ENCODE results near the gene ADCY9.

The ADCY9 gene

DNA sequence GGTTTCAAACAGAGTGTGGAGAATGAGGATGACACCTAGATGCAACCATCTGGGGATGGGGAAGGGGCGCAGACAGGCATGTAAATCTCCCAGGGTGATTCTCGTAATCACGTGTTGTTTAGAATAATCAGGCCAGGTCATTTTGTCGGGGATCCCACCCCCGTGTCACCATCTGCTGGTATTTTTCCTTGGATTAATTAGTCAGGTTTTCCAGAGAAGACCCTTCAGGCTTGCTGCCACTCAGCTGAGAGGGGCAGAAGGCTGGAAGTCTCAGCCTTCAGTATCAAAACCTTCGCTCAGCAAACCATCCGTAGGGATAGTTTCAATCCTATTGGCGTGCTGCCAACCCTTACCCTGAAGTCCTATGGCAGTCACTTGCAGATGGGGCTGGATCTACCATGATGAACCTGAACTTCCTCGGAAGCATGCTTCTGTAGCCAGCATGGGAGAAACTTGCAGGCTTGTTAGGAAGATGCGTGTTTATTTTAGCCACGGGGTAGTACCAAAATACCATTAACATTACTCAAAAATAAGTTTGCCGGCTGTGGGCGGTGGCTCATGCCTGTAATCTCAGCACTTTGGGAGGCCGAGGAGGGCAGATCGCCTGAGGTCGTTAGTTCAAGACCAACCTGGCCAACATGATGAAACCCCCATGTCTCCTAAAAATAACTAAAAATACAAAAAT, 7.5 kb upstream of the ADCY9 start:
- DNase-seq (ENCODE audit: low read depth, low spot score): no peak

DNA sequence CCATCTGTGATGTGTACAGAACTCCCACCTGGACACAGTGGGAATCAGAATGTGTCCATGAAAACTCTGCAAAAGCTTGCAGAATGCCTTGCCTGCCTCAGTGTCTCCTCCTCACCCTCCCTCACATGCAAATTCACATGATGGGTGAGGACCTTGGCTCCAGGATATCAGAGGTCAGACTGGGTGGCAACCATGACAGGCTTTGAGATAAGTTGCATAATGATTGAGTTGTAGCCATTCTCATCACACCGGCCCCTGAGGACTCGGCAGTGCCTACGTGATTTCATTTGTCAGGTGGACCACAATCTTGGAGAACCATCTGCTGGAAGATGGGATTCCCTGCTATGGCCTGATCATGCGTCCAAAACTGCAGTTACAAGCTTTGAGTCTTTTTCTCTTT, 3.9 kb upstream of the ADCY9 start:
- no peak for DNase-seq (ENCODE audit: low read depth, low spot score)

DNA sequence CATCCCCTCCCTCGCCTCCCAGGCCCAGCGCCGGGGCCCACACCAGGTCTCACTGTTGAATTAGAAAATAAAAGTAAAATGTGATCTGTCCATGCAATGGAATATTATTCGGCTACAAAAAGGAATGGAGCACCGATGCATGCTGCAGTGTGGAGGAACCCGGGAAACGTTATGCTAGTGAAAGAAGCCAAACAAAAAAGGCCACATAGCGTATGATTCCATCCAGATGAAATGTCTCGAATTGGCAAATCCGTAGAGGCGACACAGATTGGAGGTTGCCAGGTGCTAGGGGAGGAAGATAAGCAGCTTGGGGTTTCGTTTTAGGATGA, 972 bp upstream of the ADCY9 start:
- DNase-seq (ENCODE audit: low read depth, low spot score): no peak

DNA sequence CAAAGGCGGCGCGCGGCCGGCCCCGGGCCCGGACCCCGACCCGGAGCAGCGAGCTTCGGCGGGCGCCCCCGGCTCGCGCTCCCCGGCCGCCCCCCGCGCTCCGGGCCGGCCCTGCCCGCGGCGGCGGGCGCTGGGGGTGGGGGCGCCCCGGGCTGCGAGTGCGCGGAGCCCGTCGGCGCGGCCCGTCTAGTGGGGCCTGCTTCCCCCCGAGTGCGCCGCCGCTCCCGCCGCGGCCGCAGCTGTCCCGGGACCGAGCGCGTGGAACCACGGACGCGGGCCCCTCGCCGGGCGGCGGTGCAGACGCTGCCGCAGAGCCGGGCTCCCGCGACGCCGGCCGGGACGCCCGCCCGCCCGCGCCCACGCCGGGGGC, 308 bp downstream of the ADCY9 start:
- no peak for DNase-seq (ENCODE audit: low read depth, low spot score)

DNA sequence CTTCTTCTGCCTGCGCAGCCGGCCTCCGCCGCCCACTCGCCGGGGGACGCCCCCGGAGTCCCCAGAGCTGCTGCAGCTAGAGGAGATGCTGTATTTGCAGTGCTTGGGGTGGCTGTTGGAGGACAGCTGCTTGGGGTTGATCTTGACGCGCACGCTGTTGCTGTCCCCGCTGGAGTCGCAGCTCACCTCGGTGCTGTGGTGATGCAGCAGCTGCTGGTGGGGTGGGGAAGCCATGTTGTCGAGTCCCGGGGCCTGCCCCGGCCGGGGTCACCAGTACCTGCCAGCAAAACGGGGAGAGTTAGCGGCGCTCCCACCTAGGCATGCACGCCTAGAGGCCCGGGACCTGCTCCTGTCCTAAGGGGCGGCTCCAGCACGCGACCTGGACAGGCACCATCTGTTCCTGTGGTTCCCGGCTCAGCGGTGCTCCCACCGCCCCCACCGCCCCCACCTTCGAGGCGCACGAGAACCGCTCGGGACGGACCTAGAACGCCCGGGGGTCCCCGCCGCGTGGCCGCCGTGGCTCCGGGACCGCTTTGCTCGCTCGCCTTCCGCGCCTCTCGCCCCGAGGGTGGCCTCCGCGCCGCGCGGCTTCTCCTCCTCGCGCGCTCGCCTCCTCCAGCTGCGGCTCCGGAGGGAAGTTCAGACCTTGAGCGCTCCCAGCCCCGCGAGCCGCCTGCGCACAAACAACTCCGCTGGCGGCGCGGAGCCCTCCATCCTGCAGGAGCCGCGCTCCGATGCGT, 863 bp downstream of the ADCY9 start:
- DNase-seq (ENCODE audit: low read depth, low spot score): no peak

DNA sequence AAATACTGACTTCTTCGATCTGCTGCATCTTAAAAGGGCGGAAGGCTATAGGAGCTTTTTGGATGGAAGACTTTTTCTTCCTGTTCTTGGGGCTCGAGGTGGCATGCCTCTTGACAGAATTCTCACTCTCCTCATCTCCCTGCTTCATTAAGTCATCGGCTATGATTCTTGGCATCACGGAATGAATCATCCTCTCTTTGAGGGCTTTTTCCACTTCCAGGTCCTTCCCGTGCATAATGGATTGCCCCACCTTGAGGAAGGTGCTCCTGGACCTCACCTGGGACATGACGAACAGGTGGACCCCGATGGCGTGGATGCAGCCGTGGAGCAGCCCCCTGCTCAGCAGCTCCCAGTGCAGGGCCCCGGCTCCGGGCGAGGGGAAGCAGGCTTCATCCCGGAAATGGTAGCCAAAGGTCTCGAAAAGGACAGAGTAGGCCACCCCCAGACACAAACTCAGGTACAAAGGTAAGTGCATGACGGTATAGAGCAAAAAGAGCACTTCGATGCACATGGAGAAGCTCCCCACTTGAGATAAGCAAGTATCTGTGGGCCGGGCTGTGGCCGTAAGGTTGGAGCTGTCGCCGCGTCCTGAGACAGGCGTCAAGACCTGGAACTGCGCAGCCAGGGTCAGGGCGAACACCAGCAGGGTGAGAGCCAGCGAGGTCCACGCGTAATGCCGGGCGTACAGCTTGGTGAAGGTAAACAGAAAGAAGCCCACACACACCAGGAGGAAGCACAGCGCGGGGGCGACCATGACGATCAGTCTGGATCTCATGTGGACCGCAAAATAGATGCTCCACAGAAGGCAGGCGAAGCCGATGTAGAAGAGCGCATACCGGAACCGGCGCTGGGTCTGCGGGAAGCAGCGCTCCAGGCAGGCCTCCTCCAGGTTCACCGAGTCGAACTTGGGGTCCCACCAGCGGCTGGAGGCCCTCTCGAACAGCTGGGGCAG, 1.7 kb downstream of the ADCY9 start:
- DNase-seq (ENCODE audit: low read depth, low spot score): no peak

DNA sequence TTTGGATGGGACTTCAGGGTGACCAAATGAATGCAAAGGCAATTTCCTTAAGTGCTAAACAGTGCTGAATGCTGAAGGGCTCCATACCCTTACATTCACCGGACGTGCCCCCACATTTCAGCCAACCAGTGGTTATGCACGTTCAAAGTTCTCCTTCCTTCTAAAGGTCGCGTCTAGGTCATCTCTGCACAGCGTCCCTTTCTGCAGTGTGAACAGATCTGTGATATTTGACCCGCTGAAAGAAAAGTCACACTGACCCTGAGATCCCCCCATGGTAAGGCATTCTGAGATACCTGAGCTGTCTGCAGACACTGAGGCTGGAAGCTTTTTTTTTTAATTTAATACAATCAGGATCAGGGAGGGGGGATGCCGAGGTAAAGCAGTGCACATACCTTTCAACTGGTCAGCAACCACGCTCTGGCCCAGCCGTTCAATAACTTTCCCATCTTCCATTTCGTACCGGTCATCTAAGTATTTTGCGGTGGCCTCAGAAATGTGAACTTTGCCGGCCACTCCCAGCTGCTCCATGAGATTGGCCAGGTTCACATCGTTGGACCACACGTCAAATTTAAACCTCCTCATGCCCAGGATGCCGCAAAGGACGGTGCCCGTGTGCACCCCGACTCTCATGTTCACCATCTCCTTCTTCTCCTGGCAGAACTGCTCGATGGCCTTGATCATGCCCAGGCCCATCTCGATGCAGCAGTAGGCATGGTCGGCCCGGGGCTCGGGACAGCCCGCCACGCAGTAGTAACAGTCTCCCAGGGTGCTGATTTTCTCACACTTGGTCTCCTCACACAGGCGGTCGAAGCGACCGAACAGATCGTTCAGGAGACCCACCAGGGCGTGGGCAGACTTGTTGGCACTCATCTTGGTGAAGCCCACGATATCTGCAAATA, 2.6 kb downstream of the ADCY9 start:
- DNase-seq (ENCODE audit: low read depth, low spot score): no peak

DNA sequence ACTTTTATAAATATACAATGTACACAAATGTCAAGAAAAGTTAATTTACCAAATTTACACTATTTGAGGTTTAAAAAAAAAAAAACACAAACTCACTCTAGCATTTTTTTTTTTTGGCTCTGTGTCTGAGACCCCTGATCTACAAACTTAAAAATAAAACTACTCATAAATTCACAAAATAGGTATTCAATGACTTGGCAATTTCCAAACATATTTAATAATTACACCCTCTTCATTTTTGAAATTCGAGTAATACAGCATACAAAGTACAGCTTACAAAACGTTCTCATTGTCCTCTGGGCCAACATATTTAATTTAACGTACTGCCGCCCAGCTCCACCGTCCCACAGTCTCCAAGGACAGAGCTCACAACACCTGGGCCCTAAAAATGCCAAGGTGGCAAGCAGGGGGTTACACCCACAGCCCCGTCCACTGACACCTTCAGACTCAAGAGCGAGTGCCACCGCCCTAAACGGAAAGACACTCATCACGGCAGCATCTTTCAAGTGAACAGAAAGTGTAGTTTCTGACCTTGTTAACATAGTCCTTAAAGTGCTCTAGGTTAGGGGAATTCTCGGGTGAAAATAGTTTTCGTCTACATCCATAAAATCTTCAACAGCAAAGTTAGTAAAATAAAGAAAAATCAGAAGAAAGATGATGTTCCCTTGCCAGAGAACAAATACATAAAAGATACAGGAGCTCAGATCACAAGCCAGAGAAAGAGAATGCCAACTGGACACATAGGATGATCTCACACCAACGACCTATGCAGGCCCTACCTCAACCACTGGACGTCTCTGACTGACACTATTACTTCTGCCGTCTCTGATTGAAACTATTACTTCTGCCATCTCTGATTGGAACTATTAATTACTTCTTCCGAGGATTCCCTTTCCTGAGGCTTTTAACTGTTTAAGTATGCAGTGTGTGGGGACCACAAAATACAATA, 4.2 kb downstream of the ADCY9 start:
- no peak for DNase-seq (ENCODE audit: low read depth, low spot score)

DNA sequence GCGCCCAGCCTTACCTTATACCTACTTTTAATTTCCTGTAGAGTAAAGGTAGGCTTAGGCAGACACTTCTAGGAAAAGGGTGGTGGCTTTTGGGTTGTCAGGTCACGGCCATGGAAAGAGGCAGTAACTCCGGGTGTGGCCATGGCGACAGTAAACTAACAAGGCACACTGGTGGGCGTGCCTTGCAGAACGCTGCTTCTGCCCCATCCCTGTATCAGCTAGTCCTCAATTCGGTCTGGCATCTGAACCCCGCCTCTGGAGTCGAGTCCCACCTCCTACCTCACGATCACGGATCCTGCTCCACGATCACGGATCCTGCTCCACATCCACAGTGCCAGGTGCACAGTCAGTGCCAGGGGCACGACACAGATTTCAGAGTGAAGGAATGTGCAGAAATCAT, 5.6 kb downstream of the ADCY9 start:
- DNase-seq (ENCODE audit: low read depth, low spot score): no peak

DNA sequence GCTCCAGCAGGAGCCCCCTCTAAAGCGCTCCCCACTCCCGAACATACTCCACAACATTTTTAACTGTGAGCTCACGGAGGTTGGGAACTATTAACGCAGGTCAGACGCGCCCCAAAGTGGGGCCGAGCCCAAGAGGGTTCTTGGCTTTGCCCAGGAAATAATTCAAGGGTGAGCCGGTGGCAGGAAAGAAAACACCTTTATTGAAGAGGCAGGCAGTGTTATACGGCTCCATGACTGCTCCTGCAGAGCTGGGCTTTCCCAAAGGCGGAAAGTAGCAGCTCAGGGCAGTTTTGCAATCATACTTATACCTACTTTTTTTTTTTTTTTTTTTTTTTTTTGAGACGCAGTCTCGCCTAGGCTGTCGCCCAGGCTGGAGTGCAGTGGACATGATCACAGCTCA, 6.2 kb downstream of the ADCY9 start:
- no peak for DNase-seq (ENCODE audit: low read depth, low spot score)

DNA sequence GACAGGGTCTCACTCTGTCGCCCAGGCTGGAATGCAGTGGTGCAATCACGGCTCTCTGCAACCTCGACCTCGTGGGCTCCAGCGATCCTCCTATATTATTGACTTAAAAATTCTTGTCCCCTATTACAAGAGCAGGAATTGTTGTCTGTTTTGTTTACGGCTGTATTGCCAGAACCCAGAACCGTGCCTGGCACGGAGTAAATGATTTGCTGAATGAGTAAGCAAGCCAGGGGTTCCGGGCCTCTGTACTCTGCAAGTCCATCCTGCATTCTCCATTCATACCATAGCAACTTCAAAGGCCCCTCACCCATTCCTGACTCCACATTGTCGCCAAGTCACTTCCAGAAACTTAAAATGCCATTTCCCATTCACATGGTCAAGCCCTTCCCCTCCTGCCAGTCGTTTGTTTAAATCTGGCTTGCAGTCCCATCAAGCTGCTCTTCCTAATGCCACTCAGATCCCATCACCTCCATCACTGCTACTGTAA, 6.9 kb downstream of the ADCY9 start:
- no peak for DNase-seq (ENCODE audit: low read depth, low spot score)

DNA sequence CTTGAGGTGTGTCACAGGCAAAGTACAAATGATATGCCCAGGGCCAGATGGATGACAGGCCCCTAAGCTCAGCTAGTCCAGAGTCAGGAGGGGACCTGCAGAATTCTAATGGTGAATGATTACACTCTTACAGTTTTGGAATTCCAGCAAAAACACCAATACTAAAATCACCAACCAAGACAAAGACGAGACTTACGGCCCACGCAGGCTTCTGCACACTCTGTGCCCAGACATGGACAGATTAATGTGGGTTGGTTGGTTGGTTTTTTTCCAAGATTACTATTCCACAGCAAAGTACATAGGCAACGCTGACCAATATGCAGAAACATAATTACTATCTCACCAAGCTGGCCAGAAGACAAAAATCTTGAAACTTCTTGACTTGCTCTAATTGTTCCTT, 9.7 kb downstream of the ADCY9 start:
- DNase-seq (ENCODE audit: low read depth, low spot score): no peak

DNA sequence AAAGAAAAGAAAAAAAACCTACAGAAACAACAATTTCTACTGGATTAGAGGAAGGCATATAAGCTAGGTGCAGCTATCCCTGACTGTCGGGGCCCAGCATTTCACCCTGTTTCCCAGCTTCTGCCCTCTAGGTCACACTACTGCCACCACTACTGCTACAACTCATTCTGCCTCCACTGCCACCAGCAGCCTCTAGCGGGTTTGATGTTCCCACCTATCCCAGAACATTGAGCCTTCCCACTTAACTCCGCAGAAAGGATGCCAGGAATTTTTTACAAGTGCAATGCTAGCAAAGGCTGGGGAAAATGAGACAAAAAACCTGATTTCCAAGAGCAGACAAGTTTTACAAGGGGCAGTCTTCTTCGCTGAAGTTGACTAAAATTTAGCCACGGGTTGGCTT, 10.4 kb downstream of the ADCY9 start:
- DNase-seq (ENCODE audit: low read depth, low spot score): no peak

DNA sequence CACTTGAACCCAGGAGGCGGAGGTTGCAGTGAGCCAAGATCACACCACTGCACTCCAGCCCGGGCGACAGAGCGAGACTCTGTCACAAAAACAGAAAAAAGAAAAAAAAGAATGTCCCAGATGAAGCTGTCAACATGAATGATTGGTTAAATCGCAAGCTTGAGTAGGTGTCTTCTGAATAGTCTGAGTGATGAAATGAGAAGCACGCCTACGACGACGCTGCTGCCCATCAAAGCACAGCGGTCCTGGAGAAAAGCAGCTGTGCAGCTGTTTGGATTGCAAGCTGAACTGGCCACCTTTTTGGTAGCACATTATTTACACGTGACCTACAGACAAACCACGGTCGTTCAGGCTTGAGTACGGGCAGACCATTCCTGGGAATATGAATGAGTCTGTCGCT, 12.5 kb downstream of the ADCY9 start:
- no peak for DNase-seq (ENCODE audit: low read depth, low spot score)

DNA sequence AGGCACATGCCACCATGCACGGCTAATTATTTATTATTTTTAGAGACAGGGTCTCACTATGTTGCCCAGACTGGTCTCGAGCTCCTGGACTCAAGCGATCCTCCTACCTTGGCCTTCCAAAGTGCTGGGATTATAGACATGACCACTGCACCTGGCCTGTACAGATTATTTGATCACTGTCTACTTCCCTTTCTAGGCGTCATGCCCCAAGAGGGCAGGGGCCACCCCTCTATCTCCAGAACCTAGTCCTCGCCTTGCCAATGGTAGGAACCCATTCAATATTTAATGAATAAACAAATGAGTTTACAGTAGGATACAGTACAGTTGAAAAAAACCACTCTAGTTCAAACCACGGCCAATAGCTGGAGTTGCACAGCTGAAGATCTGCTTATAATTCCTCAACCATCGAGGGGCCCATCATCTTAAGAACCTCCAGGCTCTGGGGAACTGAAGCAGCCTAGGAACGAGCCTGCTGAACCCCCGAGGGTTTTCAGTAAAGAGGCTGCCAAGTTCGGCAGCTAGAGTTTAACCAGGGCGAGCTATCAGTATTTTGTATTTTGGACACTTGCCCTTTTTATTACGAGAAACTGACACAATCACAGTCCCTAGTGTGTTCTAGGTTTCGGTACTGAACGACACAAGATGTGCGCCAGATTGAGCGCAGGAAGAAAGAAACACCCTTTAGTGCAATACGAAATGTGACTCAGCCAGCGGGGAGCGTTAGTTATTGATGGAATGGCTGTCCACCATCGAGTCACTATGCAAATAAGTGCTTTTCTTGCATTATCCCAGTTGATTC, 14.6 kb downstream of the ADCY9 start:
- DNase-seq (ENCODE audit: low read depth, low spot score): no peak

DNA sequence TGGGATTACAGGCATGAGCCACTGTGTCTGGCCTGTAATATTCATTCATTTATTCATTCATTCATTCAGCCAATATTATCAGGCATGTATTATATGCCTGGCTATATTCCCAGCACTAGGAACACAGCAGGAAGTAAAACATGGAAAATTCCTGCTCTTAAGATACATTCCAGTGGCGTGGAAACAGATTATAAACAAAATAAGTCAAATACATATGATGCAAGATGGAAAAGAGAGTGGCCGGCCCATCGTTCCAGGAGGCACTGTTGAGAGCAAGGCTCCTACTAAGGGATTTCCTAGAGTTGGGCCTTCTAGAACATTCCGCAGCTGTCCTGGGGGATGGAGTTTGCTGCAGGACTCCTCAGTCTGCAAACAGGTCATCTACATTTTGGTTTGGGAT, 17.7 kb downstream of the ADCY9 start:
- DNase-seq (ENCODE audit: low read depth, low spot score): no peak

DNA sequence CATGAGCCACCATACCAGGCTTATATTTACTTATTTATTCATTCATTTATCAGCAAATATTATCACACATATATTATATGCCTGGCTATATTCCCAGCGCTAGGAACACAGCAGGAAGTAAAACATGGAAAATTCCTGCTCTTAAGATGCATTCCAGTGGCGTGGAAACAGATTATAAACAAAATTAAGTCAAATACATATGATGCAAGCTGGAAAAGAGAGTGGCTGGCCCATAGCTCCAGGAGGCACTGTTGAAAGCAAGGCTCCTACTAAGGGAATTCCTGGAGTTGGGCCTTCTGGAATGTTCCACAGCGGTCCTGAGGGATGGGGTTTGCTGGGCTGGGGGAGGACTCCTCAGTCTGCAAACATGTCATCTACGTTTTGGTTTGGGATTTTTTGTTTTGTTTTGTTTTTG, 18.4 kb downstream of the ADCY9 start:
- DNase-seq (ENCODE audit: low read depth, low spot score): no peak

DNA sequence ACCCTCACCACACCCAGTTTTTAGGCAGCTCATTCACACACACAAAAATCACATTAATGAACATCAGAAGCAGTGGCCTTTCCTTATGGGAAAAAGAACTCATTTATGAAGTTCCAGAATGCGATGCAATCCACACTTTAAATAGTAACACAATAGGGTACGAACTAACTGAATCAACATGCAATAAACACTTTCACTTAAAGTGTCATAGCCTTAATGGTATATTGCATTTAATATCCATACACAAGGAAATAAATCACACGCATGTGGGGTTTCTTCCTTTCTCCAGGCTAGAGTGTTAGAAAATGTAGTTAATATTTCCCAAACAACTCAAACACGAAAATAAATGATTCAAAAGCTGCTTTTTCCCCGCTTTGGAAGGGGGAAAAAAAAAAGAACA, 19.7 kb downstream of the ADCY9 start:
- DNase-seq (ENCODE audit: low read depth, low spot score): no peak

DNA sequence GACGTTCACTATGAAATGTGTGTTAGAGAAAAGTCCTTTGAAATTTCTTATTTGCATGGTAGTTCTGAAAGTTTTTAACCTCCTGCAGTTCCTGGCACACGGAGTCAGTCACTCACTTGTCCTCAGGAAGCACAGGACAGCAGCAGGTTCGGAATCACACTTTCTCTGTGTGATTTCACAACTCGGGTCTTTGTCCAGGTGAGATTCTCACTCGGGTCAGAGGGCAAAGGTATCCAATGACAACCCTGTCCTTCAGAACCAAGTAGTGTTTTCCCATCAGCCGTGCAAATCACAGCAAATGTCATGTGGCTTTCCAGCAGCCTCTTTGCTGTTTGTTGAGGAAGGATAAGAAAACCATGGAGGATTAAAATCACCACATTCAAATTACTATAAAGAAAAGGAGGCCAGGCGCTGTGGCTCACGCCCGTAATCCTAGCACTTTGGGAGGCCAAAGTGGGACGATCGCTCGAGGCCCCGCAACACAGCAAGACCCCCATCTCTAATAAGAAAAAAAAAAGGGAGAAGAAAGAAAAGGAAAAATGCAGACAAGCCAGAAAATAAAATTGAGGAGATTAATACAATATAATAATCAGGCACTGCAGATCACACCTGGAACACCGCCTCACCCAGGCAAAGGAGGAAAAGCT, 22.0 kb downstream of the ADCY9 start:
- DNase-seq (ENCODE audit: low read depth, low spot score): no peak

Data from brain pericyte (primary cell).